HepG2 (cell line): ENCODE measurements around the gene LIPT2. TPM values are rescaled to one million over a fixed set of nuclear protein-coding genes. Genes with fewer than 3 reads are reported as not detected.

Experiments
- HOXA7 ChIP-seq: sonication (generic); formaldehyde crosslinking; IDR thresholded peaks from 2 replicates; pipeline ENCODE4 v1.8.1; 2022; ENCODE audit warnings: mild to moderate bottlenecking, missing genetic modification reagents, moderate library complexity
- JUNB ChIP-seq: sonication (generic); formaldehyde crosslinking; IDR thresholded peaks from 2 replicates; pipeline ENCODE4 v1.8.0; 2022; ENCODE audit warnings: missing genetic modification reagents, mild to moderate bottlenecking, borderline replicate concordance
- NONO ChIP-seq, 2 experiments: fragments of 450-650 bp in 1 of 2; sonication (generic) in 1 of 2; formaldehyde crosslinking in 1 of 2; IDR thresholded peaks in 1 of 2; conservative IDR thresholded peaks in 1 of 2; 2 replicates each; pipeline versions ENCODE4 v1.6.1 to v1.8.0; 2017 to 2022; ENCODE audit warnings: mild to moderate bottlenecking in 1 of 2, missing genetic modification reagents in 1 of 2, moderate library complexity in 1 of 2
- NR2C2 ChIP-seq: sonication (generic); formaldehyde crosslinking; IDR thresholded peaks from 2 replicates; pipeline ENCODE4 v1.4.0; 2020; ENCODE audit warnings: missing genetic modification reagents, mild to moderate bottlenecking, moderate library complexity, borderline replicate concordance
- SMAD9 ChIP-seq: sonication (generic); formaldehyde crosslinking; IDR thresholded peaks from 2 replicates; pipeline ENCODE4 v1.5.1; 2020; ENCODE audit warnings: mild to moderate bottlenecking, missing genetic modification reagents
- ZBTB3 ChIP-seq: sonication (generic); formaldehyde crosslinking; IDR thresholded peaks from 2 replicates; pipeline ENCODE4 v1.4.0; 2020; ENCODE audit warnings: low read depth, mild to moderate bottlenecking, moderate library complexity, missing genetic modification reagents, borderline replicate concordance
- ZBTB7B ChIP-seq: sonication (generic); formaldehyde crosslinking; IDR thresholded peaks from 2 replicates; pipeline ENCODE4 v1.4.0; 2020; ENCODE audit warnings: missing genetic modification reagents
- ZNF484 ChIP-seq: sonication (generic); formaldehyde crosslinking; IDR thresholded peaks from 2 replicates; pipeline ENCODE4 v1.5.1; 2020; ENCODE audit warnings: mild to moderate bottlenecking, low read depth, missing genetic modification reagents, borderline replicate concordance
- ZNF547 ChIP-seq: sonication (generic); formaldehyde crosslinking; IDR thresholded peaks from 2 replicates; pipeline ENCODE4 v1.5.1; 2020; ENCODE audit warnings: mild to moderate bottlenecking, missing genetic modification reagents
- polyA plus RNA-seq, 8 experiments: library from polyadenylated mRNA; depleted of rRNA in 3 of 8; stranded (reverse) in 7 of 8; unstranded in 1 of 8; fragments of >200 nt; fragmentation: Illumina TruSeq in 4 of 8; extraction: Trizol in 4 of 8; gene quantifications; 2 replicates each; pipeline versions ENCODE4 v1.2.1 to v1.2.3, GENCODE V29; 2011 to 2016; ENCODE audit warnings: low read depth in 4 of 8, missing spikeins in 1 of 8, mixed read lengths in 1 of 8; ENCODE audit not compliant: insufficient read depth in 1 of 8
- total RNA-seq, 5 experiments: library from RNA; depleted of rRNA; stranded (reverse); fragments of >200 nt; fragmentation: Illumina TruSeq; extraction: Trizol; gene quantifications; 2 replicates each; pipeline ENCODE4 v1.2.3, GENCODE V29; 2016; ENCODE audit warnings: low read depth in 1 of 5
- TF ChIP-seq, protein P1 (sequence below): sonication (generic); formaldehyde crosslinking; IDR thresholded peaks from 2 replicates; pipeline ENCODE4 v1.4.0; 2020; ENCODE audit warnings: missing genetic modification reagents, borderline replicate concordance
- TF ChIP-seq, protein P2 (sequence below): sonication (generic); formaldehyde crosslinking; IDR thresholded peaks from 2 replicates; pipeline ENCODE4 v1.8.1; 2022; ENCODE audit warnings: mild to moderate bottlenecking, missing genetic modification reagents
- TF ChIP-seq, protein P3 (sequence below): sonication (generic); formaldehyde crosslinking; IDR thresholded peaks from 2 replicates; pipeline ENCODE4 v1.4.0; 2020; ENCODE audit warnings: missing genetic modification reagents
- TF ChIP-seq, protein P4 (sequence below): sonication (generic); formaldehyde crosslinking; IDR thresholded peaks from 2 replicates; pipeline ENCODE4 v1.5.0; 2020; ENCODE audit warnings: mild to moderate bottlenecking, missing genetic modification reagents
- TF ChIP-seq, protein P5 (sequence below): IDR thresholded peaks from 2 replicates; pipeline ENCODE4 v1.6.1; 2012; ENCODE audit warnings: low read length, improper control_type of control experiment
- TF ChIP-seq, protein P6 (sequence below): fragments of 450-650 bp; IDR thresholded peaks from 2 replicates; pipeline ENCODE4 v1.6.1; 2017
- TF ChIP-seq, protein P7 (sequence below): sonication (generic); formaldehyde crosslinking; IDR thresholded peaks from 2 replicates; pipeline ENCODE4 v1.4.0; 2020; ENCODE audit warnings: missing genetic modification reagents, low read depth, mild to moderate bottlenecking, borderline replicate concordance

Gene LIPT2
- total and polyA plus RNA-seq, 2 of the 13 experiments (the other 11 are each of a cell fraction or from before 2014, with no cell fraction given), result 3.0 to 5.6 TPM

DNA sequence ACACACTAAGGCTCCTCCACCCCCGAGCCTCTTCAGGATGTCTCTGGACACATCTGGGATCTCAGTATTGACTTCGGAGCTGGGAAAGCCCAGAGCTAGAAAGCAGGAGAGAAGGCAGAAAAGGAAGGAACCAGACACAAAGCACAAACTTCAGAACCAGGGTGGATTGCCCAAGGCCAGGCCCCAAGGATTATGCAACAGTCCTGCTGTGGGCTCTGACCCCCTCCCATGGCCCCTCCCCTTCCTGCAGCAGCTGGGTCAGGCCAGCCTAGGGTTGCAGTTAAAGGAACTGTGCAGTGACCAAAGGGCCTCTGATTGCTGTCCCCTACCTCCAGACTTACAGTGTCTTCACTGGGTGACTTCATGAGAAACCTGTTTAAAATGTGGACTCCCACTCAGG is 31.5 kb downstream of the LIPT2 start (continued):
- TF ChIP-seq, protein P1, sequence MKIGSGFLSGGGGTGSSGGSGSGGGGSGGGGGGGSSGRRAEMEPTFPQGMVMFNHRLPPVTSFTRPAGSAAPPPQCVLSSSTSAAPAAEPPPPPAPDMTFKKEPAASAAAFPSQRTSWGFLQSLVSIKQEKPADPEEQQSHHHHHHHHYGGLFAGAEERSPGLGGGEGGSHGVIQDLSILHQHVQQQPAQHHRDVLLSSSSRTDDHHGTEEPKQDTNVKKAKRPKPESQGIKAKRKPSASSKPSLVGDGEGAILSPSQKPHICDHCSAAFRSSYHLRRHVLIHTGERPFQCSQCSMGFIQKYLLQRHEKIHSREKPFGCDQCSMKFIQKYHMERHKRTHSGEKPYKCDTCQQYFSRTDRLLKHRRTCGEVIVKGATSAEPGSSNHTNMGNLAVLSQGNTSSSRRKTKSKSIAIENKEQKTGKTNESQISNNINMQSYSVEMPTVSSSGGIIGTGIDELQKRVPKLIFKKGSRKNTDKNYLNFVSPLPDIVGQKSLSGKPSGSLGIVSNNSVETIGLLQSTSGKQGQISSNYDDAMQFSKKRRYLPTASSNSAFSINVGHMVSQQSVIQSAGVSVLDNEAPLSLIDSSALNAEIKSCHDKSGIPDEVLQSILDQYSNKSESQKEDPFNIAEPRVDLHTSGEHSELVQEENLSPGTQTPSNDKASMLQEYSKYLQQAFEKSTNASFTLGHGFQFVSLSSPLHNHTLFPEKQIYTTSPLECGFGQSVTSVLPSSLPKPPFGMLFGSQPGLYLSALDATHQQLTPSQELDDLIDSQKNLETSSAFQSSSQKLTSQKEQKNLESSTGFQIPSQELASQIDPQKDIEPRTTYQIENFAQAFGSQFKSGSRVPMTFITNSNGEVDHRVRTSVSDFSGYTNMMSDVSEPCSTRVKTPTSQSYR (CRISPR knock-in tag), result peak; percentile 71; the same call in 1 of the 2 replicates
- TF ChIP-seq HOXA7 (CRISPR knock-in tag) (no peak), NONO (IDR thresholded peaks at IDR 0.05) (no peak), NONO (CRISPR knock-in tag; conservative IDR thresholded peaks at IDR 0.05) (no peak), JUNB (CRISPR knock-in tag) (no peak), ZBTB3 (CRISPR knock-in tag) (no peak), NR2C2 (CRISPR knock-in tag) (peak; percentile 71; the same call in 1 of the 2 replicates), SMAD9 (no peak), ZNF484 (CRISPR knock-in tag) (no peak), ZNF547 (CRISPR knock-in tag) (no peak), ZBTB7B (peak; percentile 65; the same call in 1 of the 2 replicates)
- TF ChIP-seq, protein P2, sequence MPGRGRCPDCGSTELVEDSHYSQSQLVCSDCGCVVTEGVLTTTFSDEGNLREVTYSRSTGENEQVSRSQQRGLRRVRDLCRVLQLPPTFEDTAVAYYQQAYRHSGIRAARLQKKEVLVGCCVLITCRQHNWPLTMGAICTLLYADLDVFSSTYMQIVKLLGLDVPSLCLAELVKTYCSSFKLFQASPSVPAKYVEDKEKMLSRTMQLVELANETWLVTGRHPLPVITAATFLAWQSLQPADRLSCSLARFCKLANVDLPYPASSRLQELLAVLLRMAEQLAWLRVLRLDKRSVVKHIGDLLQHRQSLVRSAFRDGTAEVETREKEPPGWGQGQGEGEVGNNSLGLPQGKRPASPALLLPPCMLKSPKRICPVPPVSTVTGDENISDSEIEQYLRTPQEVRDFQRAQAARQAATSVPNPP (CRISPR knock-in tag), result peak; percentile 59; the same call in 1 of the 2 replicates
- TF ChIP-seq, protein P3, sequence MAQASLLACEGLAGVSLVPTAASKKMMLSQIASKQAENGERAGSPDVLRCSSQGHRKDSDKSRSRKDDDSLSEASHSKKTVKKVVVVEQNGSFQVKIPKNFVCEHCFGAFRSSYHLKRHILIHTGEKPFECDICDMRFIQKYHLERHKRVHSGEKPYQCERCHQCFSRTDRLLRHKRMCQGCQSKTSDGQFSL, result no peak
- TF ChIP-seq, protein P4, sequence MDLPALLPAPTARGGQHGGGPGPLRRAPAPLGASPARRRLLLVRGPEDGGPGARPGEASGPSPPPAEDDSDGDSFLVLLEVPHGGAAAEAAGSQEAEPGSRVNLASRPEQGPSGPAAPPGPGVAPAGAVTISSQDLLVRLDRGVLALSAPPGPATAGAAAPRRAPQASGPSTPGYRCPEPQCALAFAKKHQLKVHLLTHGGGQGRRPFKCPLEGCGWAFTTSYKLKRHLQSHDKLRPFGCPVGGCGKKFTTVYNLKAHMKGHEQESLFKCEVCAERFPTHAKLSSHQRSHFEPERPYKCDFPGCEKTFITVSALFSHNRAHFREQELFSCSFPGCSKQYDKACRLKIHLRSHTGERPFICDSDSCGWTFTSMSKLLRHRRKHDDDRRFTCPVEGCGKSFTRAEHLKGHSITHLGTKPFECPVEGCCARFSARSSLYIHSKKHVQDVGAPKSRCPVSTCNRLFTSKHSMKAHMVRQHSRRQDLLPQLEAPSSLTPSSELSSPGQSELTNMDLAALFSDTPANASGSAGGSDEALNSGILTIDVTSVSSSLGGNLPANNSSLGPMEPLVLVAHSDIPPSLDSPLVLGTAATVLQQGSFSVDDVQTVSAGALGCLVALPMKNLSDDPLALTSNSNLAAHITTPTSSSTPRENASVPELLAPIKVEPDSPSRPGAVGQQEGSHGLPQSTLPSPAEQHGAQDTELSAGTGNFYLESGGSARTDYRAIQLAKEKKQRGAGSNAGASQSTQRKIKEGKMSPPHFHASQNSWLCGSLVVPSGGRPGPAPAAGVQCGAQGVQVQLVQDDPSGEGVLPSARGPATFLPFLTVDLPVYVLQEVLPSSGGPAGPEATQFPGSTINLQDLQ (CRISPR knock-in tag), result no peak
- TF ChIP-seq, protein P5, sequence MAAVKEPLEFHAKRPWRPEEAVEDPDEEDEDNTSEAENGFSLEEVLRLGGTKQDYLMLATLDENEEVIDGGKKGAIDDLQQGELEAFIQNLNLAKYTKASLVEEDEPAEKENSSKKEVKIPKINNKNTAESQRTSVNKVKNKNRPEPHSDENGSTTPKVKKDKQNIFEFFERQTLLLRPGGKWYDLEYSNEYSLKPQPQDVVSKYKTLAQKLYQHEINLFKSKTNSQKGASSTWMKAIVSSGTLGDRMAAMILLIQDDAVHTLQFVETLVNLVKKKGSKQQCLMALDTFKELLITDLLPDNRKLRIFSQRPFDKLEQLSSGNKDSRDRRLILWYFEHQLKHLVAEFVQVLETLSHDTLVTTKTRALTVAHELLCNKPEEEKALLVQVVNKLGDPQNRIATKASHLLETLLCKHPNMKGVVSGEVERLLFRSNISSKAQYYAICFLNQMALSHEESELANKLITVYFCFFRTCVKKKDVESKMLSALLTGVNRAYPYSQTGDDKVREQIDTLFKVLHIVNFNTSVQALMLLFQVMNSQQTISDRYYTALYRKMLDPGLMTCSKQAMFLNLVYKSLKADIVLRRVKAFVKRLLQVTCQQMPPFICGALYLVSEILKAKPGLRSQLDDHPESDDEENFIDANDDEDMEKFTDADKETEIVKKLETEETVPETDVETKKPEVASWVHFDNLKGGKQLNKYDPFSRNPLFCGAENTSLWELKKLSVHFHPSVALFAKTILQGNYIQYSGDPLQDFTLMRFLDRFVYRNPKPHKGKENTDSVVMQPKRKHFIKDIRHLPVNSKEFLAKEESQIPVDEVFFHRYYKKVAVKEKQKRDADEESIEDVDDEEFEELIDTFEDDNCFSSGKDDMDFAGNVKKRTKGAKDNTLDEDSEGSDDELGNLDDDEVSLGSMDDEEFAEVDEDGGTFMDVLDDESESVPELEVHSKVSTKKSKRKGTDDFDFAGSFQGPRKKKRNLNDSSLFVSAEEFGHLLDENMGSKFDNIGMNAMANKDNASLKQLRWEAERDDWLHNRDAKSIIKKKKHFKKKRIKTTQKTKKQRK, result no peak
- TF ChIP-seq, protein P6, sequence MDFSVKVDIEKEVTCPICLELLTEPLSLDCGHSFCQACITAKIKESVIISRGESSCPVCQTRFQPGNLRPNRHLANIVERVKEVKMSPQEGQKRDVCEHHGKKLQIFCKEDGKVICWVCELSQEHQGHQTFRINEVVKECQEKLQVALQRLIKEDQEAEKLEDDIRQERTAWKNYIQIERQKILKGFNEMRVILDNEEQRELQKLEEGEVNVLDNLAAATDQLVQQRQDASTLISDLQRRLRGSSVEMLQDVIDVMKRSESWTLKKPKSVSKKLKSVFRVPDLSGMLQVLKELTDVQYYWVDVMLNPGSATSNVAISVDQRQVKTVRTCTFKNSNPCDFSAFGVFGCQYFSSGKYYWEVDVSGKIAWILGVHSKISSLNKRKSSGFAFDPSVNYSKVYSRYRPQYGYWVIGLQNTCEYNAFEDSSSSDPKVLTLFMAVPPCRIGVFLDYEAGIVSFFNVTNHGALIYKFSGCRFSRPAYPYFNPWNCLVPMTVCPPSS, result no peak
- TF ChIP-seq, protein P7, sequence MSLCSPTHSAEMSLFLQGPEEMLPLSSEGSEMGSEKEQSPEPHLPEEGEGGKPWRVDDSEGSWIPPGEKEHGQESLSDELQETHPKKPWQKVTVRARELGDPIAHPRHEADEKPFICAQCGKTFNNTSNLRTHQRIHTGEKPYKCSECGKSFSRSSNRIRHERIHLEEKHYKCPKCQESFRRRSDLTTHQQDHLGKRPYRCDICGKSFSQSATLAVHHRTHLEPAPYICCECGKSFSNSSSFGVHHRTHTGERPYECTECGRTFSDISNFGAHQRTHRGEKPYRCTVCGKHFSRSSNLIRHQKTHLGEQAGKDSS (CRISPR knock-in tag), result no peak
